HG02759 (cell line): ENCODE data around the gene DPH7.
"Not testable (repeated sequence)": the region's sequence is repeated elsewhere in the genome, so short reads cannot be mapped to it uniquely, and the experiment has no call there.

Experiments
- ATAC-seq: cut with Tn5 transposase; IDR thresholded peaks from one replicate; pipeline ENCODE4 v1.9.1; 2021; ENCODE audit warnings: mild to moderate bottlenecking, moderate library complexity; ENCODE audit not compliant: unreplicated experiment

DPH7 gene

GRCh38 chr9:137581361-137582285, 2.9 kb upstream of the DPH7 start:
- no peak for ATAC-seq

GRCh38 chr9:137580954-137581322, 2.2 kb upstream of the DPH7 start:
- ATAC-seq = no peak

DNA sequence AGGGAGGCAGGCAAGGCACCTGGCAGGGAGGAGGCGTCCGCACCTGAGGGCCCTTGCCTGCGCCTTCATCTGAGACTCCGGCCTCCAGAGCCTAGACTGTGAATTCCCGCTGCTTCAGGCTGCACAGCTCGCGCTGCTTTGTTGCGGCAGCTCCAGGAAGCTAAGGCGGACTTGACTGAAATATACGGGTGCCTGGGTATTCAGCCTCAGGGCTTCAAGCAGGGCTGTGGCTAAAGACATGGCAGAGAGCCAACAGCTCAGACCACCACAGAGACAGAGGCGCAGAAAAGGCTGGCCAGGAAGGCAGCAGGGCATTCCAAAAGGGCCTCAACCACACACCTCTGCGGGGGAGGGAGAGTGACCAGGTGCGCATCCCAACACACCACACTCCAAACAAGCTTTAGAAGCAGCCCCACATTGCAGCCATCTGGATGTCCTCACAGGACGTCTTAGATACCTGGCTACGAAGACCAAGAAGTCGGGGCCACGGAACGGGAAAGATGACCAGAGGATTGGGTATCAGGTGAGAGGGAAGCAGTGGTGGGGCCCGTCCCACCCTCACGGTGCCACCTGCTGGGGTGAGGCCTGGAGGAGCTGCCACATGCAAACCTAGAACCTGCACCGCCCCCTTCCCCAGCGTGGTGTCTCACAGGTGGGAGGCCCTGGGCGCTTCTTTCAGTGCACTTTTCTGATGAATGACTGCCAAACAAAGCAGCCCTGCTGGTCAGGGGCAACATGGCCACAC, 1.7 kb upstream of the DPH7 start:
- no peak for ATAC-seq

GRCh38 chr9:137579259-137579604, 507 bp upstream of the DPH7 start:
- ATAC-seq = no peak

DNA sequence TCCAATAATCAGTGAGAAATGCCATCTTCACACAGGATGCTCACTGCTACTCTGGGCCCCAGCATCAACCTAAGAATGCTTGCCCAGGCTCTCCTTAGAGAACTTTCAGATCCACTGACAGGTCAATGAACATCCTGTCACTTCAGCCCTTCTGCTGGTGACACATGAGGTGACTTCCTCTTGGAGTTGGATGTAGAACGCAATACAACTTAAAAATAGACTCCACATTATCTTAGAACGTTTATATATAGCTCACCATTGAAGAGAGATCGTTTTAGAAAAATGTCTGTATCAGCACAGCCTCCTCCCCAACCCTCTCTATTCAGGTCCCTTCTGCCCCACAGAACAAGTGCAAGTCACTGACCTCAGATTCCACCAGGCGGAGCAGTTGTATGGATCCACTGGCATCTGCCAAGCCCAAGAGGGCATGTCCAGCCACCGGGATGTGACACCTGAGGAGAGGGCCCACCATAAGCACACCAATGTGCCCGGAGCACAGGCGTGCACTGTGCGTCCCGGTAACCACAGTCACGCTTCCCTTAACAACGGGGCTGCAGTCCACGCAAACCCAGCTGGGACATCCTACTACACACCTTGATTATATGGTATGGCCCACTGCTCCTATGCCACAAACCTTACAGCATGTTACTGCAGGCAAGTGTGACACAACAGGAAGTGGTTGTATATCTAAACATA, 2.9 kb downstream of the DPH7 start:
- ATAC-seq = no peak

DNA sequence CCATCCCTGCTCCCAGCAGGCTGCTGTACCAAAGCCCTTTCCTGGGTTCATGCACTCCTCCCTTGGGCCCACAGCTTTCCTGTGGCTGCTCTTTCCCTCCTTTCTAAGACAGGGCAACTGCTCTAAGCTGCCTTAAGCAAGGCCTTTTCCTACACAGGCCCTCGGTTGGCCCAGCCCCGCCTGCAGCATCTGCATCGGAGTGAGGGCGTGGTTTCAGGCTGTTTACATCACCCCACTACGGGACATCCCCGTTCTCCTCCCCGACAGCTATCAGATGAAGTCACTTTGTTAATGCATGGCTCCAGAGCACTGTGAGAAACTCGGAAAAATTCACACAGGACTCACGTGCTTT, 3.4 kb downstream of the DPH7 start:
- no peak for ATAC-seq

- no peak for ATAC-seq
Observed at GRCh38 chr9:137574192-137574591, 4.5 kb downstream of the DPH7 start.

- no peak for ATAC-seq
Observed at GRCh38 chr9:137570566-137570965, 8.2 kb downstream of the DPH7 start.

GRCh38 chr9:137569609-137570203, 9.0 kb downstream of the DPH7 start:
- no peak for ATAC-seq

- ATAC-seq = not testable (repeated sequence)
Observed at GRCh38 chr9:137568445-137568844, 10.3 kb downstream of the DPH7 start.

- no peak for ATAC-seq
Observed at GRCh38 chr9:137564817-137565411, 13.8 kb downstream of the DPH7 start.

GRCh38 chr9:137564134-137564533, 14.6 kb downstream of the DPH7 start:
- no peak for ATAC-seq

- ATAC-seq = no peak
Observed at GRCh38 chr9:137558127-137558526, 20.6 kb downstream of the DPH7 start.

- no peak for ATAC-seq
Observed at GRCh38 chr9:137556069-137556838, 22.5 kb downstream of the DPH7 start.

GRCh38 chr9:137555179-137555578, 23.5 kb downstream of the DPH7 start:
- ATAC-seq = no peak

DNA sequence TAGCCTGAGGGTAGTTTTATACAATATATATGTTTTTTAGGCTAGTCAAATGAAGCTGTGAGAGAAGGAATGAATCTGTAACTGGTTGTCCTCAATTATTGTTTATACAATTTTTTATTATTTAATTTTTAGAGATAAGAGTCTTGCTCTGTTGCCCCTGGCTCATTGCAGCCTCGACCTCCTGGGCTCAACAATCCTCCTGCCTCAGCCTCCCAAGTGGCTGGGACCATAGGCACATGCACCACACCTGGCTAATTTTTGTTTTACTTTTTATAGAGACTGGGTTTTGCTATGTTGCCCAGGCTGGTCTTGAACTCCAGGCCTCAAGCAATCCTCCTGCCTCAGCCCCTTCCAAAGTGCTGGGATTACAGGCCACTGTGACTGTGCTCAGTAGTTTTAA, 24.4 kb downstream of the DPH7 start:
- no peak for ATAC-seq

DNA sequence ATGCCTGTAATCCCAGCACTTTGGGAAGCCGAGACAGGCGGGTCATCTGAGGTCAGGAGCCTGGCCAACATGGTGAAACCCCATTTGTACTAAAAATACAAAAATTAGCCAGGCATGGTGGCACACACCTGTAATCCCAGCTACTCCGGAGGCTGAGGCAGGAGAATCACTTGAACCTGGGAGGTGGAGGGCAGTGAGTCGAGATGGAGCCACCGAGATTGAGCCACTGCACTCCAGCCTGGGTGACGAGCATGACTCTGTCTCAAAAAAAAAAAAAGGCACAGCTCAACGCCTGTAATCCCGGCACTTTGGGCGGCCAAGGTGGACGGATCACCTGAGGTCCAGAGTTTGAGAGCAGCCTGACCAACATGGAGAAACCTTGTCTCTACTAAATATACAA, 25.1 kb downstream of the DPH7 start:
- not testable (repeated sequence) for ATAC-seq

- ATAC-seq = no peak
Observed at GRCh38 chr9:137552022-137552768, 26.5 kb downstream of the DPH7 start.

- peak; percentile 85 for ATAC-seq
Observed at GRCh38 chr9:137551264-137552021, 27.3 kb downstream of the DPH7 start, which contains the start of gene MRPL41. TSS of gene MRPL41 (plus strand) at chr9:137551879. CDS start at chr9:137552082, 203 bp downstream.
